ENCODE results near the gene EEF1A2.

DNA sequence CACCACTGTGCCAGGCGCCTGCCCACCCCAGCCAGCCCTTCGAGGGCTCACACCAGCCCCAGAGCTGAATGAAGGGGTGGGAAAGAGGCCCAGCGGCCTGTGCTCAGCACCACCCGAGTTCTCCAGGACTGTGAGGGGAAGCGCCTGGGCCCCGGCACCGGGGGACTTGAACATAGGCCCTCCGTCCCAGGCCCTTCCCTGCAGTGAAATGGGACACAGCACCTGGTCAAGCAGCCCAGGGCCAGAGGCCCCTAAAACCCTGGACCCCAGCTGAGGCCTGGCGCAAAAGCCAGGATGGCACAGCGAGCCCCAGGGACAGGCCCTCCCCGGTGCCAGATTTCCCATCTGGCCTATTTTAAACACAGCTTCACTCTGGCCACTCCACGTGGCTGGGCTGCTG lies 30.5 kb downstream of the EEF1A2 start:
- TF ChIP-seq, protein P1, sequence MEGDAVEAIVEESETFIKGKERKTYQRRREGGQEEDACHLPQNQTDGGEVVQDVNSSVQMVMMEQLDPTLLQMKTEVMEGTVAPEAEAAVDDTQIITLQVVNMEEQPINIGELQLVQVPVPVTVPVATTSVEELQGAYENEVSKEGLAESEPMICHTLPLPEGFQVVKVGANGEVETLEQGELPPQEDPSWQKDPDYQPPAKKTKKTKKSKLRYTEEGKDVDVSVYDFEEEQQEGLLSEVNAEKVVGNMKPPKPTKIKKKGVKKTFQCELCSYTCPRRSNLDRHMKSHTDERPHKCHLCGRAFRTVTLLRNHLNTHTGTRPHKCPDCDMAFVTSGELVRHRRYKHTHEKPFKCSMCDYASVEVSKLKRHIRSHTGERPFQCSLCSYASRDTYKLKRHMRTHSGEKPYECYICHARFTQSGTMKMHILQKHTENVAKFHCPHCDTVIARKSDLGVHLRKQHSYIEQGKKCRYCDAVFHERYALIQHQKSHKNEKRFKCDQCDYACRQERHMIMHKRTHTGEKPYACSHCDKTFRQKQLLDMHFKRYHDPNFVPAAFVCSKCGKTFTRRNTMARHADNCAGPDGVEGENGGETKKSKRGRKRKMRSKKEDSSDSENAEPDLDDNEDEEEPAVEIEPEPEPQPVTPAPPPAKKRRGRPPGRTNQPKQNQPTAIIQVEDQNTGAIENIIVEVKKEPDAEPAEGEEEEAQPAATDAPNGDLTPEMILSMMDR (IDR thresholded peaks at IDR 0.05; ENCODE audit: low read depth, low read length, poor library complexity, severe bottlenecking), result no peak
- no peak for TF ChIP-seq EZH2phosphoT487 (IDR thresholded peaks at IDR 0.05; ENCODE audit: borderline replicate concordance, low read length)
